Stimulated activated CD4-positive, alpha-beta T cell treated with anti-CD3 and anti-CD28 coated beads, Interleukin-12 subunit alpha, Interleukin-12 subunit beta, amount 100 ng/mL, for 48 hours (primary cell): ENCODE results near the gene BCAS3.
"Not testable (repeated sequence)": the region's sequence is repeated elsewhere in the genome, so short reads cannot be mapped to it uniquely, and the experiment has no call there.

Source experiments
- DNase-seq, 3 donors: peaks; one replicate each; pipeline ENCODE4 v3.0.0-alpha.2; 2020; ENCODE audit warnings: low read depth in 2 of 3, low spot score in 1 of 3

The BCAS3 gene

GRCh38 chr17:61431594-61432311, 754.1 kb downstream of the BCAS3 start:
- DNase-seq, result no peak

DNA sequence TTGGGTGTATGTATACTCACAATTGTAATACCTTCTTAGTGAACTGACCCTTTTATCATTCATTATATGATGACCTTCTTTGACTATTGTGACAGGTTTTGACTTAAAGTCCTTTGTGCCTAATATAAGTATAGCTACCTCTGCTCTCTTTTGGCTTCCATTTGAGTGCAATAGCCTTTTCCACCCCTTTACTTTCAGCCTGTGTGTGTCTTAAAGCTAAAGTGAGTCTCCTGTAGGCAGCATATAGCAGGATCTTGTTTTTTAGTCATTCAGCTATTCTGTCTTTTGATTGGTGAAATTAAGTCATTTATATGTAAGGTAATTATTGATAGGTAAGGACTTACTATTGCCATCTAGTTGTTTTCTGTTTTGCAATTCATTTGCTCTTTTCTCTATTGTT, 758.6 kb downstream of the BCAS3 start:
- DNase-seq, result no peak

DNA sequence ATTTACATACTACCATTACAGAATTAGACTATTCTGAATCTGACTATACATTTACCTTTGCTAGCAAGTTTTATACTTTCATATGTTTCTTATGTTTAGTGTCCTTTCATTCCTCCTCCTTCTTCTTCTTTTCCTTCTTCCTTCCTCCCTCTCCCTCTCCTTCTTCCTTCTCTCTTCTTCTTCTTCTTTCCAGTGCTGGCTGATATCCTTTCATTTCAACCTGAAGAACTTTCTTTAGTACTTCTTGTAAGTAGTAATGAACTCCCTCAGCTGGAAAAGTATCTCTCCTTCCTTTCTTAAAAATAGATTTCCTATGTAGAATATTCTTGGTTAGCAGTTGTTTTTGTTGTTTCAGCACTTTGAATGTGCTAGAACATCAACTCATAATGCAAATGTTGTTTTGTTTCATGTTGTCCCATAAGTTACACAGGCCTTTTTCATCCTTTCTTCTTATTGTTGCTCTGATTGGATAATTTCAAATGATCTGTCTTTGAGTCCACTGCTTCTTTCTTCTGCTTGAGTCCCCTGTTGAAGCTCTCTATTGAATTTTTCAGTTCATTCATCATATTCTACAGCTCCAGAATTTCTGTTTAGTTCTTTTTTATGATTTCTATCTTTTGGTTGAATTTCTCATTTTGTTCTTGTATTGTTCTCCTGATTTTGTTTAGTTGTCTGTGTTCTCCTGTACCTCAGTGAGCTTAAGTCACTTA, 759.5 kb downstream of the BCAS3 start:
- DNase-seq, result no peak

DNA sequence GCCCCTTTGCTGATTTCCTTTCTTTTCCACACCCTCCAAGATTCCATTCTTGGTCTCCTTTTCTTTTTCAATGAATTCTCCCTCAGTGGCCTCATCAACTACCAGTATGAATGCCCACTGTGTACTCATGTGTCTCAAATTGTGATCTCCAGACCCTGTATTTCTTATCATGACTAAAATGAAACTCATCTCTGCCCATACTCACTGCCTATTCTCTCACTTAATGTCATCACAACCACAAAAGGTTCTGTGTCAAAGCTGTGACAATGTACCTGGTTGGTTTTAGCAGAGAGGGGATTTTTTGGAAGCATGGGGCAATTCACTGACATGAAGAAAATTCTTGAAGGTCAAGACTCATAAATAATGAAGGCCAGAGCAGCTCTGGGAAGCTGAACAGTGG, 763.0 kb downstream of the BCAS3 start:
- no peak for DNase-seq

DNA sequence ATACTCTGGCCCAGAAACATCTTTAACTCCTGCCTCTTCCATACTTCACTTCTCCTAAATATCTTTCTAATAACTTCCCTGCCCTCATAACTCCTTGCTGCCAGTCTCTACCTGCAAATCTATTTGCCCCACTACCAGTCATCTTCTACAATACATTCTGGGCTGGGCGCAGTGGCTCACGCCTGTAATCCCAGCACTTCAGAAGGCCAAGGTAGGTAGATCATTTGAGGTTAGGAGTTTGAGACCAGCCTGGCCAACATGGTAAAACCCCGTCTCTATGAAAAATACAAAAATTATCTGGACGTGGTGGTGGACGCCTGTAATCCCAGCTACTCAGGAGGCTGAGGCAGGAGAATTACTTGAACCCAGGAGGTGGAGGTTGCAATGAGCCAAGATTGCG, 763.9 kb downstream of the BCAS3 start:
- DNase-seq, result not testable (repeated sequence)

DNA sequence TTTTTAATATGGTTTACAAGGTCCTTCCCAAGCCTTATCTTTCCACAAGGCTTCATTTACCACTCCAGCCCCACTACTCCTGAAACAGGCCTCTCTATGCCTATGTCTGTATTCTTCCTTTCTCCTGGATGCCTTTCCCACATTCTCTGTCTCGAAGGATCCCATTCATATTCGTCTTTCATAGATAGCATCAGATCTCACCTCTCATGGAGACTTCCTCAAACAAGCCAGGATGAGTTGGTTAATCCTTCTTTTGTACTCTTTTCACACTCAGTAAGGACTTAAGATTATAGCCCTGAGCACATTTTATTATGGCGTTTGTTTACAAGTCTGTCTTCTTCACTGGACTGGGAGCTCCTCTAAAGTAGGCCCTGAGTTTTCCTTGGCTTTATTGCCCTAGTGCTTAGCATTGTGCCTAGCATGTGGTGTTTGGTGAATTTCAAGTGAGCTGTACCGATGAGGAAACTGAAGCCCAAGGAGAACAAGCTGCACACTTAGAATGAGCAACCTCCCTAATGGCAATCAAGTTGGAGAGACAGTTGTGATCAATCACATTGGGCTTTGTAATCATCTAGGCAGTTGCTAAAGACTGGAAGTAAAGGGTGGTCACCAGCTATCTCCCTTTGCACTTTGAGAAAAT, 764.6 kb downstream of the BCAS3 start:
- DNase-seq, result no peak
